Stromal cell of bone marrow (primary cell): Measurements from ENCODE around the gene CWC15.
"Not testable (repeated sequence)": the region's sequence is repeated elsewhere in the genome, so short reads cannot be mapped to it uniquely, and the experiment has no call there.

ENCODE experiments used
- DNase-seq: peaks from one replicate; pipeline ENCODE4 v3.0.0-alpha.2; 2012; ENCODE audit warnings: low read depth

Gene CWC15

DNA sequence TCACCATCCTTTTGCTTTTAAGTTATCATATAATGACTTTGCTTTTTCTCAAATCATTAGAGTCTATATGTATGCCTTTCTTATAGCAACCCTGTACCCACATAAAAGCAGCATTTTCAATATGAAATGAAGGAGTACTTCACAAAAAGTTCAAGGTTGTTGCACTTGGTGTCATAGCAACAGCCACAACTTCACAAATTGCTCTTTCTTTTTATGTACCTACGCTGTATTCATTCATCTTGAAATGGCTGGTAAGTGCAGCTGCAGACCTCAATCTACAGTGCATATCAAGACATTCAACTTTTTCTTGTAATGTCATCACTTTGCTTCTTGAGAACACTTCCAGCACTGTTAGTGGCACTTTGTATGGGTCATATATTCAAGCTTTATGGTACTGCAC is 18.6 kb downstream of the CWC15 start:
- no peak for DNase-seq

DNA sequence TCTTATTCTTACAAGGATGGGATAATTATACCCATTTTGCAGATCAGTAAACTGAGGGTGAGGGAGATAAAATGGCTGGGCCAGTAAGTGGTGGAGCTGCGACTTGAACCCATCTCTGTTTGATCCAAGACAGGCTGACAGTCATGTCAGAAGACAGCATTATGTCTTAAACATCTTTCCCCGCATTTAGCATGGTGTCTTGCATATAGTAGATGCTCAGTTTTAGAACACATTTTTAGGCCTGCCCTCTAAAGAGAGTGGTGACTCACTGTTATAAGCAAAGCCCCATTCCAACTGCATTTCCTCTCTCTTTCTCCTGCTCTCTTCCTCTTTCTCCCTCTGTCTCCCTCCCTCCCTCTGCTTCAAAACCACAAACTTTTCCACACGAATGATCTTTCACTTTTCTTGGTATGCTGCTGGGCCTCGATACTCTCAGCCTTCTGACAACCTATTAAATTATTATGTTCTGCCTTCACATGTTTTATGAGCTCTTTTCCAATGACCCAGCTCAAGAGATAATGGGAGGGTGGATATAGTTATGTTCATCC is 25.2 kb downstream of the CWC15 start:
- DNase-seq: peak; percentile 65

DNA sequence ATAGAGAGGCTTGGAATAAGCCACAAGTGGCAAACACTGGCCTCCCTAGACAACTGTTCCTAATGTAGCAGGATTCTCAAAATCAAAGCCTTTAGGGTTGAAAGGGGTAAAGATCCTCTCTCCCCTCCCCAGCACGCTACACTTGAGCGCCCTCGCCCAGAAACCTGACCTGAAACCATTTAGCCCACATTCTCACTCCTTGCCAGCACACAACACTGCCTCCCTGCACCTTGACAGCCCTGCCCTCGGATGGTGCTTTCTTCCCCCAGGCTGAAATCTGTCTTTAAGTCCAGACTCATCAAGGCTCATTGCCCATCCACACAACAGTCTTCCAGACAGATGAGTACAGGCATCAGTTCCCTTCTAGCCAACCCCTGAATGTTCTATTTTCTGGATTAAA is 26.5 kb downstream of the CWC15 start:
- DNase-seq: no peak

DNA sequence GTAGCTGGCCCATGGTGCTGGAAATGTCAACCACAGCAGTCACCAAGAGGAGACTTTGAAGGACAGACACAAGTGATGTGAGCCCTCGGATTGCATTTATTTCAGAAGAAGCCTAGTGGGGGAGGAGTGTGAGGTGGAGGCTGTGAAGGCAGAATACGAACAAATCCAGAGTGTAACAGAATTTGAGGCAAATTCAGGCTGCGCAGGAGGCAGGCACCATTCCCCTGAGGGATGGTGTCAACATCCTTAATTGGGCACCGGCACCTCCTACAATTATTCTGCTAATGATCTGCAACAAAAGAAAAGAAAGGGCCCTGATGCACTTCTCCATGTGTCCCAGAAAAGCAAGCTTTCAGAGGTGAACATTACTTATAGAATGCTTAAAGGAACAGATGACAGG is 32.2 kb downstream of the CWC15 start:
- DNase-seq: no peak

DNA sequence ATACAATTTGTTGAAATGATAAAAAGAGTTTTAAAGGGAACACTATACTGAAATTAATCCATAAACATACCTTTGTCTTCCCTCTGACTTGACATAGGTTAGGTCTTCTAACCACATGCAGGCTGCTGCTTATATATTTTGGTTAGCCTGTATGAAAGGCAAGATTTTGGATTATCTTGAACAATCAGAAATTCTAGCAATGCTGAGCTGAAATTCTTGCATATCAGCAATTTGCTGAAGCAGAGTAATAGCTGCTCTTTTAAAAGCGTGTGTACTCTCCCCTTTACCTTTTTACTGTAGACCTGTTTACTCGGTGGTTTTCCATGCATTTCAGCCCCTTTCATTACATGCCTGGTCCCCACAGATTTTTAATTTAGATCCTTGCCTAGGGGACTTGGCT is 34.0 kb downstream of the CWC15 start:
- no peak for DNase-seq

DNA sequence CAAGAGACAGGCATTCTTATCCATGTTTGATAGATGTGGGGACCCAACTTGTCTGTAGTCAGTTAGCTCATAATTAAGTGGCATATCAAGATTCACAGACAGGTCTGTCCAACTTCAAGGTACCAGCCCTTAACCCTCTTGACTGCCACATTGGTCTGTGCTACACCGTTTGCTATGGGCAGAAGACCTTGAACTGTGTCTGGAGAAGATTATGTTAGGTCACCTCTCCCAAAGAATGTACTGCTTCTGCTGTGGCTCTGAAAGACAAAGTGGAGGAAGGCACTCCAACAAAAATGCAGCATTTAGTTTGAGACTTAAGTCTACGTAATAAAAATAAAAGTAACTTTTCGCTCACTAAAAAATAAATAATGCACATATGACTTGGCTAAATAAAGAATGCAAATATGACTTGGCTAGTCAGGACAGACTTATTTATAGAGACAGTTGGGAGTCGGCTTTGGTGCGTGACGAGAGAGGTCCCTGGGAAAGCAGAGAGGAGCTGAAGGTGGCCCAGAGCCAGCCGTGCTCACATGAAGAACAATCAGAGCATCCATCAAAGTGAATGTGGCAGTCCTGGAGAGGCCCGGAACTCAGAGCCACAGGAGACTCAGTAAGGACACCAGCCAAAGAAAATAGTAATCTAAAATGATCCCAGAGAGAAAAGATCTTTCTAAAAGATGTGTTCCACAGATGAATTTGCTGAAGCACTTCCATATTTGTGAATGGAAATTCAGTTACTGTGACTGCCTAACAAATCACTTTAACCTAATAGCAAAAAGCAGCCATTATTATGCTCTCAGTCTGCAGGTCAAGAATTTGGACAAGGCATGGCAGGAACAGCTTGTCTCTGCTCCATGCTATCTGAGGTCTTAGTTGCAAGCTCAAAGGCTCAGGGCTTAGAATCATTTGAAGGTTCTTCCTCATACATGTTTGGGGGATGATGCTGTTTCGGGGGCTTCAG is 35.0 kb downstream of the CWC15 start:
- DNase-seq: peak; percentile 92

DNA sequence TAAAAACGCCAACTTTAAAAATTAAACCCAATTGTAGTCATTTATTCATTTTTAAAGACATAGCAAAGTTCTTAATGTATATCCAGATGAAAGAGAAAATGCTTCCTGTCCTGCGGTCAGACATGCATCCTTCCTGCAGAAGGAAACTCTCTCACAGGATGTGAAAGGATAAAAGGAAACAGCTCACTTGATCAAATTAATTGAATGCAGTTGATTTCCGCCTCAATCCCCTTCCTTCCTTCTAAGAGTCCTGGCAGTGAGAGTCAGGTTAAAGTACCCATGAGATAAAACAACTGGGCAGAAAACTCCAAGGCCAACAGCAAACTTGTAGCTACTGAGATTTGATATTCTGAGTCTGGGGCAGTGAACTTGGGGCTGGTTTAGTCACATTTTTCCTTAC is 38.5 kb downstream of the CWC15 start:
- DNase-seq: no peak

DNA sequence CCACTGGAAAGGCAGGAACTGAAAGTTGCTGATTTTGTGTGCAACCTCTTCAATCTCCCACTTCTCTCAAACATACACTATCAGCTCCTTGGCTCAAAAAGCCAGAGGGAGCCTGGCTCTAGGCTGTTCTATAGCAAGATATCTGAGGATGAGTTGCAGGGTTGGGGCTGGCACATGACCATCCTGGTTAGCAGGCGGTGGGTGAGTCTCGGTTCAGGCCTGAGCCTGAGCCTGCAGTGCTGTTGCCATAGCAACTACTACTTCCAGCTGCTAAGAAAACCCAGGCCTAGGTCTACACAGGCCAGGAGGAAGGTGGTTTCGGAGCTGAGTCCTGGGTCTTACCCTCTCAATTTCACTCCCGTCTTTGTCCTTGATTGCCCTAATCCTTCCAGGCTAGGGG is 39.0 kb downstream of the CWC15 start:
- peak; percentile 12 for DNase-seq

DNA sequence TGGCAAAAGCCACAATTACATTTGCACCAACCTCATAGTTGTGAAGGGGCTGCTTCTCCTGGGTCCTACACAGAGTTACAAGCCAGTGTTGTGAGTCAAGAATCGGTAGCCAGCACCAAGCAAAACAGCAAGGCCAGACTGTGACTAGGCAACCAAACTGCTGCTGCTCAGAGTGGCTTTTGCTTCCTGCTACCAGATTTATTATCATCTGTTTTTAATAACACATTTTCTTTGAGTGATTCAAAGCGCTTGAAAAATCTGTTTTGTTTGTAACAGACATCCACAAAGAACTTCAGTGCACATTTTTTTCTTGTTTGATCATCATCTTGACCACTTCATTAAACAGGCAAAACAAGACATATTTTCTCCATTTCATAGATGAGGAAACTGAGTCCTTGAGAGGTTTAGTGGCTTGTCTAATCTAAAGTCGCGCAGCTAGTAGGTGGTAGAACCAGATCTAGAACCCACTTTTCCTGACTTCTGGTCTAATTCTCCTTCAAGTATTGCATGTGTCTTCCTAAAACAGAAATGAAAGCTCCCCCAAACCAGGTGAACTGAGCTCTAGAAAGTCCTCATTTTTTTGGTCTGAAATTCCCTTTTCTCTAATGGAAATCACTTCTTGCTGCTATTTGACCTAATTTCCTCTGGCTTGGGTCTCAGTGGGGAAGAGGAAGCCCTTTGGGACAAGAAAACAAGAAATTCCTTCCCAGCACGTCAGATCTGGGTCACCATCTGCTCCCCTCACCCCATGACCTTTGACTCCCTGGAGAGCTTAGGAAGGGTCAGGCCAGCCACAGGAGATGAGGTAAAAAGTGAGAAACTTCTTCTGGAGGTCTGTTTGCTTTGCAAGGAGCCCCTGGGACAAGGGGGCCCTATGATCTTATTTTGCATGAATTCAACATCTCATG is 39.9 kb downstream of the CWC15 start:
- DNase-seq: peak; percentile 96

DNA sequence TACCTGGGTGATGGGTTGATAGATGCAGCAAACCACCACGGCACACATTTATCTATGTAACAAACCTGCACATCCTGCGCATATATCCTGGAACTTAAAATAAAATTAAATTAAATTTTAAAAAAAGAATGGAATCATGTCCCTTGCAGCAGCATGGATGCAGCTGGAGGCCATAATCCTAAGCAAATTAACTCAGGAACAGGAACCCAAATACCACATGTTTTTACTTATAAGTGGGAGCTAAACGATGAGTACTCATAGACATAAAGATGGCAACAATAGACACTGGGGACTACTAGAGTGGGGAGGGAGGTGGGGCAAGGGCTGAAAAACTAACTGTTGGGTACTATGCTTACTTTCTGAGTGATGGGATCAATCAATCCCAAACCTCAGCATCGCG is 40.9 kb downstream of the CWC15 start:
- no peak for DNase-seq

DNA sequence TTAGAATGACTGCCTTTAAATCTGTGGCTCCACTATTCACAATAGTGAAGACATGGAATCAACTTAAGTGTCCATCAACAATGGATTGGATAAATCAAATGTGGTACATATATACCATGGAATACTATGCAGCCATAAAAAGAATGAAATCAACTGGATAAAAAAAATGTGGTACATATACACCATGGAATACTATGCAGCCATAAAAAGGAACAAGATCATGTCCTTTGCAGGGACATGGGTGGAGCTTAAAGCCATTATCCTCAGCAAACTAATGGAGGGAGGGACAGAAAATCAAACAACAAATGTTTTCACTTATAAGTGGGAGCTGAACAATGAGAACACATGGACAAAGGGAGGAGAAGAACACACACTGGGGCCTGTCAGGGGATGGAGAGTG is 41.3 kb downstream of the CWC15 start:
- DNase-seq: not testable (repeated sequence)

DNA sequence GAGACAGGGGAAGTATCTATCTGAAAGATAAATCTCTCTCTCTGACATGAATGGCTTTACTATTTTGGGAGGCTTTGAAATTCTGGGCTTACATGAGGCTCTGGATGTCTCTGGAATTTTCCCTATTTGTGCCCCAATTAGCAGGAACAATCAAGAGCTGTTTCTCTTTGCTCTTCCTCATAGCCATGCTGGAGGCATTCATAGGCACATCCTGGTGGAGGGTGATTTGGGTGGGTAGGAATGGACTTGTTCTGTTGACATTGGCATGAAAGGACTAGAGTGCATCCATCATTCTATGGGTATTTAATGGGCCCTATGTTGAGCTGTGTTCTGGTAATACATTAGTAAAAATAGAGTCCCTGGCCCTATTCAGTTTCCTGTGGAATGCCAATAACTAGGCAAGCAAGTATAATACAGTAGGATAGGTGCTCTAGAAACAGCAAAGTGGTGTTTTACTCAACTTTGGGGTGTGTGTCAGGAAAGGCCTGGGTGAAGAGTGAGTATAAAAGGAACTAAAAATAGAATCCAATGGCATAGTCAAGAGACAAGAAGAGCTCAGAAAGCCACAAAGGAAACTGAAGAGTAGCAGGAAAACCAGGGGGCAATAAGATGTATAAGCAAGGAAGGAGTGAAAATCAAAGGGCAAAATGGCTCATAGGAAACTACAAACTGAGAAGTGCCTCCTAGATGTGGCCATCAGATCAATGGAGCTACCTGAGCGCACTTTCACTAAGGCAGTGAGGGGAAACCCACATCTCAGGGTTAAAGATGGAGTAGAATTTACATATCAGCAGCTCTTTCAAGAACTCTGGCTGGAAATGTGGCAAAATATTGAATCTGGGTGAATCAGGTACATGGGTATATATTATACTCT is 45.0 kb downstream of the CWC15 start:
- DNase-seq: no peak

DNA sequence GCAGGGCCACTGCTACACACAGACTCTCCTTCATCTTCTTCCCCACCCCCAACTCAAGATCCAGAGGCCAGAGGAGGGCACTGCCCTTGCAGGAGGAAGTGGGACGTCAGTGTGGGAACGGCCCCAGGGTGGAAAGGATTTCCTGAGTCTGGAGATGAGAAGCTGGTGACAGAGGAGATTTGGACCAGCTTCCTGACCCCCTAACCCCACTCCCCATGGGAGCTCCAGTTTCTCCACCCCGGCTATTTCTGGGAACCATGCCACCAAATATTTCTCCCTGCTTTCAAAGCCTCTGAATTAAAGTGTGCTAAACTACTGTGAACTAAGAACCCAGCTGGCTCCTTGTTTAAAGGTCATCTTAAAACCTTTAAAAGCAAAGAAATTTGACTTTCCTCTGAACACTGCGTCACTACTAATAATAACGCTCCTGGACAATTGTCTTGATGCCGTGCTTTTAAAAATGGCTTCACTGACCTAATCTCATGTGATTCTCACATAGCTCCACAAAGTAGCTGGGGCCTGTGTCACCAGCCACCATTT is 46.6 kb downstream of the CWC15 start:
- DNase-seq: peak; percentile 94

DNA sequence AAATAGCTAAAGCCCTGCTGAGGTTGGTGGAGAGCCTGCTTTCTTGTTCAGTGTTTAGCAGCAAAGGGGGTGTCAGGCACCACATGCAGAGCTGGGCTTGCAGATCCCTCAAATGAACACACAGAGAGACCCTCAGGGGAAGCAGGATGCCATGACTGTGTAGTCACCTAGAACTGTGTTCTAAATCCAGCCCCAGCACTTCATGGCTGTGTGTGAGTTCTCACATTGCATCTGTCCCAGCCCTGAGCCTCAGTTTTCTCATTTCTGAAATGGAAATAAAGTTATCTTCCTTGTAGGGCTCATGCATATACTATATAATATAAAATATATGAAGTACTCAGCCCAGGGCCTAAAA is 47.1 kb downstream of the CWC15 start:
- DNase-seq: no peak

DNA sequence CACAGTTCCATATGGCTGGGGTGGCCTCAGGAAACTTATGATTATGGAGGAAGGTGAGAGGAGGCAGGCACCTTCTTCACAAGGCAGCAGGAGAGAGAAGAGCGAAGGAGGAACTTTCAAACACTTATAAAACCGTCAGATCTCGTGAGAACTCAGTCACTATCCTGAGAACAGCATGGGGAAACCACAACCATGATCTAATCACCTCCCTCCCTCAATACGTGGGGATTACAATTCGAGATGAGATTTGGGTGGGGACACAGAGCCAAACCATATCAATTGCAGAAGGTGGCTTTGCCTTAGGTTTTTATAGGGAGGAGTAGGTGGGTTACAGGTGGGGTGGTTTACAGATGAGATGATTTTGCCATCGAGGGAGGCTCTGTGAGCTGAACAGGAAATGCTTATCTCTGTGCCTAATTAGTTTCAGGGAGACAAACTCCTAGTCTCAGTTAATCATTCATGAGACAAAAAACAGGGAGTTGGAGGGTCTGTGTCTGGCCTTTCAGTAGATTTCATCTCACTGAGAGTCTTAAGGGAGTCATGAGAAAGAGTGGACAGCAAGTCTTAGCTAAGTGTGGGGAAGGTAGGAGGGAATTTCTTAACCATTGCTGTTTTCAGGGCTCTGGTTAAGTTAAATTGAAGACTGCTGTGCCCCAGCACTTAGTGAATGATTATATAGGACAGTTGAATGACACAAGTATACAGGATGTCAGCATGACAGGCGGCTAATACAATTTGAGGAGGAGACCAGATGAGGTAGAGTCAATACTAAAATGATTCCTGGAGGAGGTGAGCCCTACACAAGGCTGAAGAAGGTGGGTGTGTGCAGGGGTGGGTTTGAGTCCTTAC is 47.7 kb downstream of the CWC15 start:
- no peak for DNase-seq

DNA sequence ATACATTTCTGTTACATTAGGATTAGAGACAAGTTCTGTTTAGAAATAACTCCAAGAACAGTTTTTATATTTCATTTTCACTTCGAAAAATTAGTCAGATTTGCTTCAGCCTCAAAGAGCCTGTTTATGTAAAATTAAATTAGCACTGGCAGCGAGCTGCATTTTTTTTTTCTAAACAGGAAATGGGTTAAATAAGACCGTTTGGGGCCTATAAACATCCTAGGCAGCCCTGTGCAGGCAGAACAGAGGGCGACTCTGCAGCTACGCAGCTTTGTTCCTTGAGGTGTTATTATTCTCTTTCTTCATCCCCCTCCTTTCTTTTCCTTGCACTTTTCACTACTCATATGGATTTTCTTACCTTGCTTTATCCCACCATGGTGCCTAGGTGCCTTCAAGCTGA is 48.7 kb downstream of the CWC15 start:
- DNase-seq: no peak

DNA sequence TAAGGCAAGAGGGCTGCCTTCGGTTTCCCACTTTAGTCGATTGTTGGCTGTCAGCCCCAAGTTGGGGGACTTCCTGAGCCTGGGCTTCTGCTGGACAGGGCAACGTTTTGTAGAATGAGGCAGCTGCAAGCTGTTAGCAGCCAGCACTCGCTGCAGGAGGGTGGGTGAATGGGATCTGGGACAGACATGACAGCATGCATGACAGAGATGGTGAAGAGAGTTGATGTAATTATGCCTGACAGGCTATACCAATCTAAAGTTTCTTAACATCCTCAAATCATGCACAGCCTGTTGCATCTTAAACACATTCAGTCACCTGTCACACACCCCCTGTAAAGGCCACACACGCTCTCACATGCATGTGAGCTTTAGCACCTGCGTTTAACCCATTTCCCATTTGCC is 49.2 kb downstream of the CWC15 start:
- DNase-seq: no peak

DNA sequence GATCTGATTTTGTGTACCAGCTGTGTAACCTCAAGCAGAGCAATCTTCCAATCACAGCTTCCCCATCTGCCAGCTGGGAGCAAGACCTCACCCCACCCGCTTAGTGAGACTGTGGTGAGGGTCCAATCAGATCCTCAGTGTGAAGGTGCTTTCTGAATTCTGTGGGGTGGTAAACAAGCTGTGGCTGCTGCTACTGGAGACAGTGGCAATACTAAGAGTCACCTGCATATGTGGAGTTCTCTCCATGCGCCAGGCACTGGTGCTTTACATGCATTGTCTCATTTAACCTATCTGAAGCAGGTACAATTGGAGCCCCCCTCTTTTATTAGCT is 50.4 kb downstream of the CWC15 start:
- no peak for DNase-seq

DNA sequence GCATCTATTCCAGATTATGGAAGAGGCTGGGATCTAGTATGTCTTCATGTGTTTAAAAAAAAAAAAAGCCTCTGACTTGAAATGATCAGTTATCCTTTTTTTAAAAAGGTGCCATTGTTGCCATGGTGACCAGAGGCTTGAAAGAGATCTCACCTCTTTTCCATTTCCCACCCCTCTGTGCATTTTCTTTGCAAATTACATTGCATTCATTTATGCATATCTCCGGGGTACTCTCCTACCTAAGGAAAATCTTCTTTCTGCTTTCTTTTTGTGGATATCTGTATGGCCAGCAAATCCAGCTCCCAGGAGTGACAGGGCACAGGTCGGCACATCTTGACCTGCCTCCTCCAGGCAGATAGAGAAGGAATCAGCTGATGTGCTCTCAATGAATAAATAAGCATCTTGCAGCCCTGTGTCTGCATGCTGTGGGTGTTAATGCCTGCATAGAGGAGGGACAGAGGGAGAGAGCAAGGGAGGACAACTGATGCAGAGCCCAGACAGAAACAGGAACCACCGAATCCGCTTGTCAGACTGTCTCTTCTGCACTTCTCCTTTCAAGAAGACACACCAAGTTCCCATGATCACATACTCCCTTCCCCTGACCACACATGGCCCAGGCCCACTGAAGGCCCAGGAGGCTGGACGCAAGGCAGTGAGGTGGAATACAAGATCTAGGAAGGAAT is 50.9 kb downstream of the CWC15 start:
- DNase-seq: no peak

DNA sequence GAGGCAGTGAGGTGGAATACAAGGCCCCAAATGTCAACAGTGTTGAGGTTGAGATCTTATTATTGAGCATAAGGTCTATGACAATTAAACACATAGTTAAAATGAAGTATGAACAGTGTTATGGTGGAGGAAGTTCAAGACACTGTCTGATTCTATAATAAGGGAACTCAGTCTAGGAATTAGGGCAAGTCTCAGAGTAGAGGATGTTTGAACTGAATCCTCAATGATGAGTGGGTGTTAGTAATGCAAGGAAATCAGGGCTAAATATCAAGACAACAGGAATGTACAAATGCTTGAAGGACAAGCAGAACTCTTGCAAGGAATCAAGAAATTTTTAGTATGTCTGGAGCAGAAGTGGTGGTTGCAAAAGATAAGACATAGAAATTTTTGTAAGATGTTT is 53.0 kb downstream of the CWC15 start:
- no peak for DNase-seq
